ENCODE data around the gene SLC2A10.

Gene SLC2A10

DNA sequence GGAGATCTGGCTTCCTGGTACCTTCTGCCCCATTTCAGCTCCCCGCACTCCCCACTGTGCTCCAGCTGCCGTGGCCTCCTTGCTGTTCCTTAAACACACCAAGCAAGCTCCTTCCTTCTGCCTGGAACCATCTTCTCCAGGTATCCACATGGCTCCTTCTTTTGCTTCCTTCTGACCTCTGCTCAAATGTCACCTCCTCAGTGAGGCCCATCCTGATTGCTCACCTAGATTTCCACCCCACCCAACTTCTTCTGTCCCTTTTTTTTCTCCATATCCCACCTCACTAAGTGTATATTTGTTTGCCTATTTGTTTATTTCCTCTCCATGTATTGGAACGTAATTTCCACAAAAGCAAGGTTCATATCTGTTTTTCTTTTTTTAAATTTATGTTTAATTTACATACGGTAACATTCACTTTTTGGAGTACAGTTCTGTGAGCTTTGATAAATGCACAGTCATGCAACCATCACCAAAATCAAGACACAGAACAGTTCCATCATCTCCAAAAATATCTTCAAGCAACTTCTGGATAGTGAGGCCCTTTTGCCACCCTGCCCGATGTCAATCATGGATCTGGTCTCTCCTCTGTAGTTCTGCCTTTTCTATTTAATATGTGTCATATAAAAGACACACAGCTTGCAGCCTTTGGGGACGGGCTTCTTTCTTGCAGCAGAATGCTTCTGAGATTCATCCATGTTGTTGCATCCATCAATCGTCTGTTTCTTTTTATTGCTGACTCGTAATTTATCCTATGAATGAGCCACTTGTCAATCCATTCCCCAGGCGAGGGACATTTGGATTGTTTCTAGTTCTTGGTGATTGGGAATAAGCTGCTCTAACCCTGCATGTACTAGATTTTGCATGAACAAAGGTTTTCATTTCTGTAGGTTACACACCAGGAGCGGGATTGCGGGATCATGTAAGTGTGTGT is 46.3 kb downstream of the SLC2A10 start:
- Histone ChIP-seq H4K20me1 (ENCODE audit: low read depth, low read length) (no peaks in the 10 kb centered on the region), H3F3A (ENCODE audit: insufficient read depth) (no peaks in the 10 kb centered on the region), H3K36me3 (ENCODE audit: low read length) (no peaks in the 10 kb centered on the region), H3K9me2 (replicated peaks; ENCODE audit: insufficient read depth, low read length) (no peaks in the 10 kb centered on the region), H3K4me2 (ENCODE audit: low read depth, low read length, poor library complexity, severe bottlenecking) (no peak overlapping the region), H3K9ac (ENCODE audit: low read length) (no peak overlapping the region), H2AFZ (ENCODE audit: low read depth, low read length, severe bottlenecking) (no peak overlapping the region), H3K4me3 (ENCODE audit: insufficient read depth, low read length, poor library complexity, severe bottlenecking) (no peak overlapping the region), H3K27ac (ENCODE audit: low read depth, low read length) (no peak overlapping the region), H3K9me3 (ENCODE audit: insufficient read depth, low read length) (no peaks in the 10 kb centered on the region), H3K27me3 (ENCODE audit: low read length) (no peaks in the 10 kb centered on the region), H3K79me2 (ENCODE audit: insufficient read depth, low read length) (no peaks in the 10 kb centered on the region)
- TF ChIP-seq EZH2phosphoT487 (conservative IDR thresholded peaks at IDR 0.05; ENCODE audit: low read length) = no peak
- TF ChIP-seq, protein P1, sequence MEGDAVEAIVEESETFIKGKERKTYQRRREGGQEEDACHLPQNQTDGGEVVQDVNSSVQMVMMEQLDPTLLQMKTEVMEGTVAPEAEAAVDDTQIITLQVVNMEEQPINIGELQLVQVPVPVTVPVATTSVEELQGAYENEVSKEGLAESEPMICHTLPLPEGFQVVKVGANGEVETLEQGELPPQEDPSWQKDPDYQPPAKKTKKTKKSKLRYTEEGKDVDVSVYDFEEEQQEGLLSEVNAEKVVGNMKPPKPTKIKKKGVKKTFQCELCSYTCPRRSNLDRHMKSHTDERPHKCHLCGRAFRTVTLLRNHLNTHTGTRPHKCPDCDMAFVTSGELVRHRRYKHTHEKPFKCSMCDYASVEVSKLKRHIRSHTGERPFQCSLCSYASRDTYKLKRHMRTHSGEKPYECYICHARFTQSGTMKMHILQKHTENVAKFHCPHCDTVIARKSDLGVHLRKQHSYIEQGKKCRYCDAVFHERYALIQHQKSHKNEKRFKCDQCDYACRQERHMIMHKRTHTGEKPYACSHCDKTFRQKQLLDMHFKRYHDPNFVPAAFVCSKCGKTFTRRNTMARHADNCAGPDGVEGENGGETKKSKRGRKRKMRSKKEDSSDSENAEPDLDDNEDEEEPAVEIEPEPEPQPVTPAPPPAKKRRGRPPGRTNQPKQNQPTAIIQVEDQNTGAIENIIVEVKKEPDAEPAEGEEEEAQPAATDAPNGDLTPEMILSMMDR (IDR thresholded peaks at IDR 0.05; ENCODE audit: insufficient read depth, low read length, poor library complexity, severe bottlenecking) = no peak

DNA sequence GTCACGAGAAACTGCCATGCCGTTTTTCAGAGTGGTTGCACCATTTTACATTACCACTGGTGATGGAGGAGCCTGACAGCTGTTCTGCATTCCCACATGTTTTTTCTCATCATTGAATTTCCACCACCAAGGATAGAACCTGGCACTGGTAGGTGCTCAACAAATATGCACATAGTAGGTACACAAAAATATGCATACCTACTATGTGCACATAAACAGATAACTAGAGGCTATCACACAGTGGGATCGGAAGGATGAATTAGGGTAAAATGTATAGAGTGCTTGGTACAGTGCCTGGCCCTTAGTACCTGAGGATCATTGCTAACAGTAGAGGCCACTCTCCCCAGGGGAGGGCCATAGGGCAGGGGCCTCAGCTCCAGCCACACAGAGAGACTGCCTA is 47.0 kb downstream of the SLC2A10 start:
- Histone ChIP-seq H2AFZ (ENCODE audit: low read depth, low read length, severe bottlenecking) (no peak overlapping the region), H3K36me3 (ENCODE audit: low read length) (no peaks in the 10 kb centered on the region), H3K4me3 (ENCODE audit: insufficient read depth, low read length, poor library complexity, severe bottlenecking) (no peak overlapping the region), H3K9ac (ENCODE audit: low read length) (no peak overlapping the region), H3K9me2 (replicated peaks; ENCODE audit: insufficient read depth, low read length) (no peaks in the 10 kb centered on the region), H4K20me1 (ENCODE audit: low read depth, low read length) (no peaks in the 10 kb centered on the region), H3K4me2 (ENCODE audit: low read depth, low read length, poor library complexity, severe bottlenecking) (no peak overlapping the region), H3K27ac (ENCODE audit: low read depth, low read length) (no peak overlapping the region), H3K27me3 (ENCODE audit: low read length) (no peaks in the 10 kb centered on the region), H3K9me3 (ENCODE audit: insufficient read depth, low read length) (no peaks in the 10 kb centered on the region), H3K79me2 (ENCODE audit: insufficient read depth, low read length) (no peaks in the 10 kb centered on the region), H3F3A (ENCODE audit: insufficient read depth) (no peaks in the 10 kb centered on the region)
- TF ChIP-seq, protein P1 (IDR thresholded peaks at IDR 0.05; ENCODE audit: insufficient read depth, low read length, poor library complexity, severe bottlenecking) = no peak
- TF ChIP-seq EZH2phosphoT487 (conservative IDR thresholded peaks at IDR 0.05; ENCODE audit: low read length) = no peak

DNA sequence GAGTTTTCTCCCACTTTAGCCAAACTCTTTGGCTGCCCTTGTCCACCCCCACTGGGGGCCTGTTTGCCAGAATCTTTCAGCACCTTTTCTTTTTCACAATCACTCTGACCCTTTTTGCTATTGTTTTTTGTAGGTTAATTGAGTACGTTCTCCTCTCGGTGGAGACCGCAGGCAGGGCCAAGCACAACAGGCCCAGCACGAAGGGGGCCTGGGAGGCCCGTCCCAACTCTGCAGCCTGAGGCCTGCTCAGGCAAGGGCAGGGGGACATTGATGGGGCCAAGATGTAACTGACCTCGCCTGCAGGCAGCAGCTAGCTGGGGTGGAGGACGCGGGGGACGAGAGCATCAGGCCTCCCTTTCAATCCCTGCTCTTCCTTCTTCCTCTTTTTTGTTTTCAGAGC is 47.7 kb downstream of the SLC2A10 start:
- no peaks in the 10 kb centered on the region for H3K9me2 ChIP-seq (replicated peaks; ENCODE audit: insufficient read depth, low read length)
- no peaks in the 10 kb centered on the region for H3F3A ChIP-seq (ENCODE audit: insufficient read depth)
- H4K20me1 ChIP-seq (ENCODE audit: low read depth, low read length) = no peaks in the 10 kb centered on the region
- H3K4me2 ChIP-seq (ENCODE audit: low read depth, low read length, poor library complexity, severe bottlenecking) = no peak overlapping the region
- no peak overlapping the region for H3K27ac ChIP-seq (ENCODE audit: low read depth, low read length)
- H3K4me3 ChIP-seq (ENCODE audit: insufficient read depth, low read length, poor library complexity, severe bottlenecking) = no peak overlapping the region
- H3K36me3 ChIP-seq (ENCODE audit: low read length) = no peaks in the 10 kb centered on the region
- no peak overlapping the region for H3K9ac ChIP-seq (ENCODE audit: low read length)
- H3K27me3 ChIP-seq (ENCODE audit: low read length) = no peaks in the 10 kb centered on the region
- no peaks in the 10 kb centered on the region for H3K9me3 ChIP-seq (ENCODE audit: insufficient read depth, low read length)
- H3K79me2 ChIP-seq (ENCODE audit: insufficient read depth, low read length) = no peaks in the 10 kb centered on the region
- no peak for TF ChIP-seq EZH2phosphoT487 (conservative IDR thresholded peaks at IDR 0.05; ENCODE audit: low read length)
- TF ChIP-seq, protein P1 (IDR thresholded peaks at IDR 0.05; ENCODE audit: insufficient read depth, low read length, poor library complexity, severe bottlenecking) = no peak
- no peak overlapping the region for H2AFZ ChIP-seq (ENCODE audit: low read depth, low read length, severe bottlenecking)
